Measurements from ENCODE around the gene NUP214. TPM values are rescaled to one million over a fixed set of nuclear protein-coding genes. Genes with fewer than 3 reads are reported as not detected.
A peak's percentile ranks its signal among the peaks of the same experiment; 100 is the strongest.

NUP214 gene
- total RNA-seq, 1 donor from 2014 or later: 77.7 TPM

GRCh38 chr9:131271506-131271931 is 146.1 kb downstream of the NUP214 start:
- Mint-ChIP-seq H3K36me3 (ENCODE audit: low read depth) (peaks cover 60% of the 10 kb centered on the region), H3K4me3 (peak overlapping the region; percentile 87), H3K27me3 (no peaks in the 10 kb centered on the region), H3K9me3 (no peaks in the 10 kb centered on the region), H3K4me1 (peaks cover 47% of the 10 kb centered on the region), H3K27ac (peak overlapping the region; percentile 99)
- intact Hi-C loops (cut with micrococcal nuclease): loop anchor here (5.0 to 10.0 kb wide), 3 partner anchors 231 to 463 kb away; partner anchors contain the start of gene POMT1
- no peak for DNase-seq

- H3K9me3 Mint-ChIP-seq: no peaks in the 10 kb centered on the region
- intact Hi-C loops (cut with micrococcal nuclease): loop anchor here (5.0 to 10.0 kb wide), 3 partner anchors 230 to 463 kb away; partner anchors contain the start of gene POMT1
- no peak for DNase-seq
- H3K36me3 Mint-ChIP-seq (ENCODE audit: low read depth): peaks cover 57% of the 10 kb centered on the region
- H3K4me3 Mint-ChIP-seq: peak overlapping the region; percentile 87
- peaks cover 40% of the 10 kb centered on the region for H3K4me1 Mint-ChIP-seq
- peak overlapping the region; percentile 99 for H3K27ac Mint-ChIP-seq
- H3K27me3 Mint-ChIP-seq: no peaks in the 10 kb centered on the region
Observed at GRCh38 chr9:131272212-131272611, 146.8 kb downstream of the NUP214 start.

GRCh38 chr9:131273146-131273855 is 147.9 kb downstream of the NUP214 start:
- intact Hi-C loops (cut with micrococcal nuclease): loop anchor here (5.0 to 10.0 kb wide), 3 partner anchors 229 to 462 kb away; partner anchors contain the start of gene POMT1
- peak overlapping the region; percentile 87 for H3K4me3 Mint-ChIP-seq
- H3K36me3 Mint-ChIP-seq (ENCODE audit: low read depth): peaks cover 57% of the 10 kb centered on the region
- DNase-seq: peak; percentile 75
- no peaks in the 10 kb centered on the region for H3K27me3 Mint-ChIP-seq
- H3K4me1 Mint-ChIP-seq: peaks cover 40% of the 10 kb centered on the region
- H3K27ac Mint-ChIP-seq: peak overlapping the region; percentile 99
- no peaks in the 10 kb centered on the region for H3K9me3 Mint-ChIP-seq

- Mint-ChIP-seq H3K4me1 (peaks cover 43% of the 10 kb centered on the region), H3K9me3 (no peaks in the 10 kb centered on the region), H3K27ac (peak overlapping the region; percentile 99), H3K4me3 (peak overlapping the region; percentile 87), H3K36me3 (ENCODE audit: low read depth) (peaks cover 57% of the 10 kb centered on the region), H3K27me3 (no peaks in the 10 kb centered on the region)
- peak; percentile 76 for DNase-seq
- intact Hi-C loops (cut with micrococcal nuclease): loop anchor here (2.0 to 10.0 kb wide), 4 partner anchors 95 to 461 kb away; partner anchors contain the start of gene POMT1
Observed at GRCh38 chr9:131273856-131274673, 148.7 kb downstream of the NUP214 start.

GRCh38 chr9:131274674-131275331 is 149.4 kb downstream of the NUP214 start:
- H3K27ac Mint-ChIP-seq: peak overlapping the region; percentile 99
- intact Hi-C loops (cut with micrococcal nuclease): loop anchor here (2.0 to 10.0 kb wide), 7 partner anchors 96 to 1388 kb away; partner anchors contain the start of genes POMT1 and SETX
- DNase-seq: peak; percentile 75
- H3K4me1 Mint-ChIP-seq: peaks cover 40% of the 10 kb centered on the region
- H3K9me3 Mint-ChIP-seq: no peaks in the 10 kb centered on the region
- H3K27me3 Mint-ChIP-seq: no peaks in the 10 kb centered on the region
- peak overlapping the region; percentile 87 for H3K4me3 Mint-ChIP-seq
- peaks cover 52% of the 10 kb centered on the region for H3K36me3 Mint-ChIP-seq (ENCODE audit: low read depth)

- H3K27ac Mint-ChIP-seq: peak overlapping the region; percentile 99
- peaks cover 36% of the 10 kb centered on the region for H3K4me1 Mint-ChIP-seq
- no peaks in the 10 kb centered on the region for H3K9me3 Mint-ChIP-seq
- H3K27me3 Mint-ChIP-seq: no peaks in the 10 kb centered on the region
- H3K4me3 Mint-ChIP-seq: peak overlapping the region; percentile 87
- H3K36me3 Mint-ChIP-seq (ENCODE audit: low read depth): peaks cover 48% of the 10 kb centered on the region
- intact Hi-C loops (cut with micrococcal nuclease): loop anchor here (1.0 to 10.0 kb wide), 9 partner anchors 7 to 1388 kb away; partner anchors contain the start of genes NUP214 and SETX
- peak; percentile 80 for DNase-seq
Observed at GRCh38 chr9:131275332-131276093, 150.1 kb downstream of the NUP214 start.

GRCh38 chr9:131276094-131276888 is 150.9 kb downstream of the NUP214 start, which contains the start of gene FAM78A:
TSS of gene FAM78A (minus strand) at chr9:131276510. CDS start at chr9:131276179, 331 bp downstream.
- DNase-seq: peak; percentile 87
- H3K9me3 Mint-ChIP-seq: no peaks in the 10 kb centered on the region
- intact Hi-C loops (cut with micrococcal nuclease): loop anchor here (1.0 to 10.0 kb wide), 8 partner anchors 8 to 1389 kb away; partner anchors contain the start of genes NUP214 and SETX
- H3K4me1 Mint-ChIP-seq: peaks cover 30% of the 10 kb centered on the region
- peak within 1 kb of the TSS; percentile 91 for H3K4me3 Mint-ChIP-seq
- H3K27me3 Mint-ChIP-seq: peaks cover 4% of the 10 kb centered on the region
- peak within 1 kb of the TSS; percentile 99 for H3K27ac Mint-ChIP-seq
- H3K36me3 Mint-ChIP-seq (ENCODE audit: low read depth): peaks cover 43% of the 10 kb centered on the region

GRCh38 chr9:131276891-131277286 is 151.5 kb downstream of the NUP214 start:
- Mint-ChIP-seq H3K4me3 (peak overlapping the region; percentile 91), H3K27ac (no peak overlapping the region), H3K4me1 (peaks cover 25% of the 10 kb centered on the region), H3K36me3 (ENCODE audit: low read depth) (peaks cover 38% of the 10 kb centered on the region), H3K9me3 (no peaks in the 10 kb centered on the region), H3K27me3 (peaks cover 9% of the 10 kb centered on the region)
- intact Hi-C loops (cut with micrococcal nuclease): loop anchor here (1.0 to 10.0 kb wide), 8 partner anchors 9 to 1390 kb away; partner anchors contain the start of genes NUP214 and SETX
- peak; percentile 84 for DNase-seq

- Mint-ChIP-seq H3K4me3 (peak overlapping the region; percentile 91), H3K4me1 (peaks cover 25% of the 10 kb centered on the region), H3K27me3 (peaks cover 14% of the 10 kb centered on the region), H3K9me3 (no peaks in the 10 kb centered on the region), H3K36me3 (ENCODE audit: low read depth) (peaks cover 34% of the 10 kb centered on the region), H3K27ac (no peak overlapping the region)
- intact Hi-C loops (cut with micrococcal nuclease): loop anchor here (2.0 to 10.0 kb wide), 7 partner anchors 21 to 1390 kb away; partner anchors contain the start of genes NUP214 and SETX
- DNase-seq: peak; percentile 79
Observed at GRCh38 chr9:131277287-131277909, 152.0 kb downstream of the NUP214 start.

GRCh38 chr9:131277910-131278701 is 152.7 kb downstream of the NUP214 start:
- Mint-ChIP-seq H3K36me3 (ENCODE audit: low read depth) (peaks cover 31% of the 10 kb centered on the region), H3K9me3 (no peaks in the 10 kb centered on the region), H3K4me3 (peak overlapping the region; percentile 91), H3K4me1 (peaks cover 25% of the 10 kb centered on the region), H3K27me3 (peaks cover 14% of the 10 kb centered on the region), H3K27ac (peak overlapping the region; percentile 95)
- peak; percentile 90 for DNase-seq
- intact Hi-C loops (cut with micrococcal nuclease): loop anchor here (2.0 to 10.0 kb wide), 7 partner anchors 21 to 1391 kb away; partner anchors contain the start of genes NUP214 and SETX

GRCh38 chr9:131278702-131279111 is 153.3 kb downstream of the NUP214 start:
- H3K27ac Mint-ChIP-seq: peak overlapping the region; percentile 95
- peaks cover 25% of the 10 kb centered on the region for H3K36me3 Mint-ChIP-seq (ENCODE audit: low read depth)
- peaks cover 20% of the 10 kb centered on the region for H3K27me3 Mint-ChIP-seq
- peaks cover 23% of the 10 kb centered on the region for H3K4me1 Mint-ChIP-seq
- H3K9me3 Mint-ChIP-seq: no peaks in the 10 kb centered on the region
- peak overlapping the region; percentile 91 for H3K4me3 Mint-ChIP-seq
- peak; percentile 84 for DNase-seq
- intact Hi-C loops (cut with micrococcal nuclease): loop anchor here (5.0 to 10.0 kb wide), 5 partner anchors 119 to 1391 kb away; partner anchors contain the start of gene SETX
